ENCODE results near the gene CACHD1. TPM values are rescaled to one million over a fixed set of nuclear protein-coding genes. Genes with fewer than 3 reads are reported as not detected.
A peak's percentile ranks its signal among the peaks of the same experiment; 100 is the strongest.
"Not testable (repeated sequence)": the region's sequence is repeated elsewhere in the genome, so short reads cannot be mapped to it uniquely, and the experiment has no call there.

CACHD1 gene
- polyA plus RNA-seq, 4 donors = 49.6 to 62.6 (median 58.8) TPM

GRCh38 chr1:64494659-64495058 is 24.7 kb downstream of the CACHD1 start:
- DNase-seq (ENCODE audit: low read depth in 4 of 4, low spot score in 2 of 4) = no peak

GRCh38 chr1:64495878-64496277 is 25.9 kb downstream of the CACHD1 start:
- no peak for DNase-seq (ENCODE audit: low read depth in 4 of 4, low spot score in 2 of 4)

- DNase-seq (ENCODE audit: low read depth in 4 of 4, low spot score in 2 of 4) = no peak
Measured at GRCh38 chr1:64496606-64497005, 26.7 kb downstream of the CACHD1 start.

- no peak for DNase-seq (ENCODE audit: low read depth in 4 of 4, low spot score in 2 of 4)
Measured at GRCh38 chr1:64497088-64497883, 27.4 kb downstream of the CACHD1 start.

DNA sequence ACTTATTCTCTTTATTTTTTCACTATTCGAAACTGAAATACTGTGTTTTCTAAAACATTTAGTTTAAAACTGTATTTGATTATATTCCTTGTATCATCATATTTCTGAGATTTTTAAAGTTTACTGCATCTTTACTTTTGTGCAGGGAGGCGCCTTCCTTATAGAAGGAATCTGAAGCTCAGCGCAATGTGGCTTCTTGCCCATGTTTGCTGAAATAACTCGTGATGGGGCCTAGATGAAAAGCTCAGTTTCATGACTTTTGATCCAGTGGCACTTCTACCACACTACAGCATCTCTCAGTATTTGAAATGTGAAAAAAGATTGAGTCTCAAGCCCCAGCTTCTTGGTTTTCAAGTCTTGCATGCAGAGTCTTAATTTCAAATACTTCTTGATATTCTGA is 28.4 kb downstream of the CACHD1 start:
- DNase-seq (ENCODE audit: low read depth in 4 of 4, low spot score in 2 of 4) = no peak

GRCh38 chr1:64499011-64499410 is 29.1 kb downstream of the CACHD1 start:
- DNase-seq (ENCODE audit: low read depth in 4 of 4, low spot score in 2 of 4) = no peak

GRCh38 chr1:64499966-64500365 is 30.0 kb downstream of the CACHD1 start:
- no peak for DNase-seq (ENCODE audit: low read depth in 4 of 4, low spot score in 2 of 4)

DNA sequence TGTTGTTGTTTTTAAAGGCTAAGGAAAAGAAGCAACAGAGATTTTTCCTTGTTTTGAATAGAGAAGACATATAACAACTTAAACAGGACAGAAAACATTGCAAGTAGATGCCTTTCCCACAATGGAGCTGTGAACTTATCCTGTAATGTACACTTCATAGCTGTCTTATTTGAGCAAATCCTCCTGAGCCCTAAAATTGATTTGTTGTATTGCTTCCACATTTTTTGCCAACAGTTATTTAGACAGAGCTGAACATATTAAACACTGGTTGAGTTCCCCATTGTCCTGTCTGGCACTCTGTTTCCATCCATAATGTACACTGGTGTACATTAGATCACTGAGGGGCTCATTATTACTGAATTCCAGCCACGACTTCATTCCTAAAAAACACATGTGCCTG is 32.2 kb downstream of the CACHD1 start:
- no peak for DNase-seq (ENCODE audit: low read depth in 4 of 4, low spot score in 2 of 4)

DNA sequence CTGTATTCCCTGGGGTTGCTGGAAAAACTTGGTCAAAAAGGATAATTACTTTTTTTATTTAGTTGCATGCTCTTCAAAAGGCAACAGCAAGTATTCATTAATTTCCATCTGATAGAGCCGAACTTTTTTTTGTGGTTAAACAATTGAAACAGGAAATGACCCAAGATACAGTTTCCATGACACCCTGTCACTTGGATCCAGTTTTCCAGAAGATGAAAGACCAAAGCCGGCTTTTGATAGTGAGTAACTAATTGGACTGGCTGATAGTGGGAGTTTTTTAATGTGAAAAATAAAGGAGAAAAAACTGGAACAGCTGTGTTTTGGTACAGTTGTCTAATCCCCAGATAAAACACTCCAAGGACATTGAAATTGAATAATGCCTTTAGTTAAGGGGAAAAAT is 33.0 kb downstream of the CACHD1 start:
- DNase-seq (ENCODE audit: low read depth in 4 of 4, low spot score in 2 of 4) = no peak

GRCh38 chr1:64505232-64505943 is 35.5 kb downstream of the CACHD1 start:
- DNase-seq (ENCODE audit: low read depth in 4 of 4, low spot score in 2 of 4) = no peak

DNA sequence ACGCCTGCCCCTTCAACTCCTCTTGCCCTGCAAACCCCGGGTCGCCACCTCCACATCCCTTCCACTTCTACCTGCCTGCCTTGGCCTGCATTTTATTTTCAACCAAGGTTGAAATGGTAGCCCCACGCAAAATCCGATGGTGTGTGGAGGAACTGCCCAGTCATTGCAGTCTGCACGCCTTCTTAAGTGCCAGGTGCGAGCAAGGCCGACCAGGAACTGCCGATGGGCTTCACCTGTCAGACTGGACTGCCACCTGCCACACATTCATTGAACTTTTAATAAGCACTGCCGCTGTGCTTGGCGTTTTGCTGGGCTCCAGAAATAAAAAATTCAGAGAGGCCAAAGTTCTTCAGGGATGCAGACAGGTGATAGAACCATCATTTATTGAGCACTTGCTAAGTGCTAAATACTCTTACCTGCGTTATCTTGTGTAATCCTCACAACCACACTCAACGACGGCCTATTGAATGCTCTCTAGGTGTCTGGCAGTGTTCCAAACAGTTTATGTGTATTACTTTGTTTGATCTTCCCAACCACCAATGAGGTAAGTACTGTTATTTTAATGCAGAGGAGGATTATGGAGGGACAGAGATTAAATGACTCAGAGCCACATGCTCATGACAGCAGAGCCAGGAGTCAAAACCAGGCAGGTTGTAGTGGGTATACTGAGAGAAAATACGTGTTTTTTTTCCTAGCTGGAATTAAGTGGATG is 36.2 kb downstream of the CACHD1 start:
- no peak for DNase-seq (ENCODE audit: low read depth in 4 of 4, low spot score in 2 of 4)

DNA sequence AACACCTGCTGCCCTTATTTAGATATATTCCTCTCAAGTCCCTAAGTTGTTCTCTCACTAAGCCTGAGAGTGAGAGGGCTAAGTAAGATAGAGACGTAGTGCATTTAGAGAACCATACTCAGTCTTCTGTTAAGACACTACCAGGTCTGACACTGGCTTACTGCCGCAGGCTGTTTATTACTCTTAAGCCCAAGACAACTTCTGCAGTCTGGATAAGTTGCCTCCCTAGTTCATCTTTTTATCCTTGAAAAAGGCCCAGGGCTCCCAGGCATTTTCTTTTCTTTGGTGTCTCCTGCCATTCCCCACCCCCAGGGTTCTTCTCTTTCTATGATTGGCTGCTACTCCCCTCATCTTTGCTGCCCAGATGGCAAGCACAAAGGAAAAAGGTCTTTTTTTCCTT is 38.7 kb downstream of the CACHD1 start:
- no peak for DNase-seq (ENCODE audit: low read depth in 4 of 4, low spot score in 2 of 4)

DNA sequence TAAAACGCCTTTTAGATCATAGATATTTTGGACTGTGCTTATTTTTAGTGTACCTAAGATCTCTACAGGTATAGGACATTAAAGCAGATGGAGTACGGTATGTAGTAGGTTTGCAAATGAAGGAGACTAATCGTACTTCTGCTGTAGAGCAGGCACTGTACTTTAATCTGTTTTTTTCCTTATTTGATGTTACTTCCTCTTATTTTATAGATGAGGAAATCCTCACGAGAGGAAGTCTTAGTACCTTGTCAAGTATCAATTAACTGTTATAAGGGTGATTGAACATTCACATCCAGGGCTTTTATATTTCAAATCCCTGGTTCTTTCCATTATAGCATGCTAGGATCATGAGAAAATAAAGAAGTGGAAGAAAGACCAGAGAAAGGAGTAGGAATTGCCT is 41.1 kb downstream of the CACHD1 start:
- DNase-seq (ENCODE audit: low read depth in 4 of 4, low spot score in 2 of 4) = no peak

- not testable (repeated sequence) for DNase-seq (ENCODE audit: low read depth in 4 of 4, low spot score in 2 of 4)
Measured at GRCh38 chr1:64512206-64512605, 42.3 kb downstream of the CACHD1 start.

GRCh38 chr1:64513545-64513944 is 43.6 kb downstream of the CACHD1 start:
- no peak for DNase-seq (ENCODE audit: low read depth in 4 of 4, low spot score in 2 of 4)

GRCh38 chr1:64514197-64514765 is 44.4 kb downstream of the CACHD1 start:
- DNase-seq (ENCODE audit: low read depth in 4 of 4, low spot score in 2 of 4) = peak; percentile 59 to 82 (median 80)

GRCh38 chr1:64515427-64515826 is 45.5 kb downstream of the CACHD1 start:
- no peak for DNase-seq (ENCODE audit: low read depth in 4 of 4, low spot score in 2 of 4)

DNA sequence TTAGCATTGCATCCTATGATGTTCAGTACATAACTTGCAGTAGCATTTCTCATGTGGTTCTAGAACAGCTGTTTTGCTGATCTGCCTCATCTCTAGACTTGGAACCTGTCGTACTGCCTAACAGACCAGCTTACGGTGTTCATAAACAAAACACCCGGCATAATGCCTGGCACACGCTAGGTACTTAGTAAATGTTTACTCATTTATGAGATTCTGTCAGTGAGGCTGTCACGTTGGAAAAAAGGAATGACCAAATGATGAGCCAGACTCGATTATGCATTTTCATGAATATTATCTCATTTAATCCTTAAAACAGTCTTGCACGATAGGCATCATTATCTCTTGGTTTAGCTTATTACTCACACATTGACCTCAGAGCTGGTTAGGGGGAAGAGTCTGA is 46.4 kb downstream of the CACHD1 start:
- no peak for DNase-seq (ENCODE audit: low read depth in 4 of 4, low spot score in 2 of 4)

GRCh38 chr1:64516803-64517568 is 47.1 kb downstream of the CACHD1 start:
- no peak for DNase-seq (ENCODE audit: low read depth in 4 of 4, low spot score in 2 of 4)

GRCh38 chr1:64517640-64518039 is 47.7 kb downstream of the CACHD1 start:
- no peak for DNase-seq (ENCODE audit: low read depth in 4 of 4, low spot score in 2 of 4)

Data from left renal cortex interstitium (tissue), 4 donors.